OCI-LY7 (cell line): ENCODE measurements around the gene CATSPER4. TPM values are rescaled to one million over a fixed set of nuclear protein-coding genes. Genes with fewer than 3 reads are reported as not detected.

Experiments
- BruUV-seq: library from RNA; stranded (reverse); fragments of 400-500 nt; replicated peaks from 2 replicates; lab custom pipeline; 2021; lab: Mats Ljungman, UMichigan
- CTCF ChIA-PET: fragments of 300-600 bp; sonication (Branson Sonifier 250); formaldehyde crosslinking; loops from one replicate; lab custom pipeline; 2022; ENCODE audit warnings: antibody characterized with exemption; ENCODE audit not compliant: unreplicated experiment; lab: Charles Lee
- POLR2A ChIA-PET: fragments of 300-600 bp; sonication (Branson Sonifier 250); formaldehyde crosslinking; loops from one replicate; lab custom pipeline; 2022; ENCODE audit warnings: antibody characterized with exemption; lab: Charles Lee
- DNase-seq: peaks from one replicate; pipeline ENCODE4 v3.0.0-alpha.2; 2015; ENCODE audit warnings: low spot score
- H2AFZ ChIP-seq: fragments of 200-600 bp; sonication (generic), shearing (Covaris generic); 2 replicates; pipeline ENCODE4 v1.6.1; 2014; ENCODE audit warnings: mild to moderate bottlenecking, antibody characterized with exemption, low read length, moderate library complexity
- H3K27ac ChIP-seq: fragments of 200-600 bp; sonication (generic); 2 replicates; pipeline ENCODE4 v1.5.1; 2014; ENCODE audit warnings: mixed run types, low read depth, mild to moderate bottlenecking, moderate library complexity, low read length, inconsistent platforms; ENCODE audit not compliant: poor library complexity, severe bottlenecking
- H3K36me3 ChIP-seq: fragments of 200-600 bp; sonication (generic); 2 replicates; pipeline ENCODE4 v1.6.1; 2014; ENCODE audit warnings: mild to moderate bottlenecking, antibody characterized with exemption, low read length, moderate library complexity, mixed read lengths; ENCODE audit not compliant: insufficient read depth
- H3K4me1 ChIP-seq: fragments of 200-600 bp; sonication (generic); 2 replicates; pipeline ENCODE4 v1.5.1; 2014; ENCODE audit warnings: mild to moderate bottlenecking, low read length; ENCODE audit not compliant: insufficient read depth, poor library complexity, severe bottlenecking
- H3K4me2 ChIP-seq: fragments of 200-600 bp; sonication (generic); 2 replicates; pipeline ENCODE4 v1.6.1; 2014; ENCODE audit warnings: mild to moderate bottlenecking, low read length
- H3K4me3 ChIP-seq: fragments of 200-600 bp; sonication (generic); 2 replicates; pipeline ENCODE4 v1.5.1; 2014; ENCODE audit warnings: mild to moderate bottlenecking, low read depth, low read length; ENCODE audit not compliant: poor library complexity, severe bottlenecking
- H3K79me2 ChIP-seq: fragments of 200-600 bp; sonication (generic); 2 replicates; pipeline ENCODE4 v1.6.1; 2016; ENCODE audit warnings: low read depth, mild to moderate bottlenecking, low read length, moderate library complexity, mixed read lengths; ENCODE audit not compliant: insufficient read depth
- H3K9me2 ChIP-seq: fragments of 200-600 bp; sonication (generic); 2 replicates; pipeline ENCODE4 v1.6.1; 2016; ENCODE audit warnings: mild to moderate bottlenecking, low read length, mixed read lengths; ENCODE audit not compliant: insufficient read depth
- H3K9me3 ChIP-seq: fragments of 200-600 bp; sonication (generic); 2 replicates; pipeline ENCODE4 v1.6.1; 2014; ENCODE audit warnings: mild to moderate bottlenecking, mixed run types, low read length, mixed read lengths
- H4K20me1 ChIP-seq: fragments of 200-600 bp; sonication (generic); 2 replicates; pipeline ENCODE4 v1.6.1; 2014; ENCODE audit warnings: mild to moderate bottlenecking, antibody characterized with exemption, low read length, moderate library complexity, mixed read lengths; ENCODE audit not compliant: insufficient read depth
- EZH2phosphoT487 ChIP-seq: fragments of 200-600 bp; sonication (generic); IDR thresholded peaks from 2 replicates; pipeline ENCODE4 v1.6.1; 2018; ENCODE audit warnings: low read depth, borderline replicate concordance, mild to moderate bottlenecking, mixed run types, antibody characterized with exemption, low read length, moderate library complexity, mixed read lengths
- intact Hi-C: fragments of 100-400 bp; cut with micrococcal nuclease; formaldehyde crosslinking; loops from one replicate; pipeline ENCODE4 v1.10.0; 2022; ENCODE audit not compliant: unreplicated experiment
- total RNA-seq, 2 experiments: library from RNA; depleted of rRNA in 1 of 2; stranded (reverse); fragments of >200 nt in 1 of 2; shearing (Covaris generic) in 1 of 2; gene quantifications; 2 replicates each; pipeline ENCODE4 v1.2.3, GENCODE V29; 2014 to 2022
- TF ChIP-seq, protein P1 (sequence below): fragments of 200-600 bp; sonication (generic); conservative IDR thresholded peaks from 2 replicates; pipeline ENCODE4 v1.5.1; 2014; ENCODE audit warnings: mild to moderate bottlenecking, antibody characterized with exemption, low read length, moderate library complexity, mixed read lengths

Gene CATSPER4
- total RNA-seq, 2 experiments from 2014 or later = not detected

DNA sequence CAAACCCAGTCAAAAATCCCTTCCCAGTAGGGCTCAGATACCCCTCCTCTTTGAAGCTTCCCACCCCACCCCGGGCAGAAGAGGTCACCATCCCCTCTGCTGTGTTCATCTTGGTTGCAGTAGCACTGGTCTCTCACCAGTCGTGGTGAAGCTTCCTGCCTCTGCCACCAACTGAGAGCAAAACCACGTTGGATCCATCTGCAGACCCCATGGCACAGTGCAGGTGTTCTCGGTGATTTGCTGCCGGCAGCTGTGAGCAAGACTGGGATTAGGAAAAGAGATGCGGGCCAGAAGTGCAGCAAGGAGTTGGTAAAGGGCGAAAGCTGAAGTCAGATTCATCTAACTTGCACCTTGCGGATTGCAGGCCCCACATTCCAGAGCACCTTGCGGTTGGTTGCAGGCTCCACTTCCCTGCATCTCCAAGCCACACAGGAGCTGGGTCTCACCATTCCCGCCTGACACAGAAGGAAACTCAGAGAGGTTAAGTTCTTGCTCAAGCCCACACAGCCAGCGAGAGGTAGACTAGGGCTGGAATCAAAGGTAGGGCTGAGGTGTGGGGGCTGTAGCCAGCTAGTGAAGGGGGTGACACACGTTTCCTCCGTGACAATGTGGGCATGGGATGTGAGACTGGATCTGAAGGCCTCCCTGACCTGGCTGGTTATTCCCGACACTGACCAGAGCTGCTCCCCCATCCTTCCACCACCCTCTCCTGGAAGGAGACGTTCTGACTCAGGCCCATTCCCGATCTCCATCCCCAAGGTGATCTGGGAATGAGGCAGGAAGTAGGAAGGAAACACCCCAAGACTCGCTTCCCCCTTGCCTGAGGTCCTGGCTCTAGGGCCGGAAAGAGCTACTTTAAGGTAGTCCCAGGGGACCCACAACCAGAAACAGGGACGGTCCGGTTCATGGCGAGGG is 34.8 kb upstream of the CATSPER4 start:
- CTCF ChIA-PET = no interaction called here
- no TSS peak for BruUV-seq
- intact Hi-C loops = no loop called here

GRCh38 chr1:26156285-26157038 is 33.9 kb upstream of the CATSPER4 start:
- BruUV-seq = no TSS peak
- DNase-seq = no peak
- H3K4me2 ChIP-seq = peak overlapping the region; percentile 16
- no peaks in the 10 kb centered on the region for H4K20me1 ChIP-seq
- TF ChIP-seq, protein P1, sequence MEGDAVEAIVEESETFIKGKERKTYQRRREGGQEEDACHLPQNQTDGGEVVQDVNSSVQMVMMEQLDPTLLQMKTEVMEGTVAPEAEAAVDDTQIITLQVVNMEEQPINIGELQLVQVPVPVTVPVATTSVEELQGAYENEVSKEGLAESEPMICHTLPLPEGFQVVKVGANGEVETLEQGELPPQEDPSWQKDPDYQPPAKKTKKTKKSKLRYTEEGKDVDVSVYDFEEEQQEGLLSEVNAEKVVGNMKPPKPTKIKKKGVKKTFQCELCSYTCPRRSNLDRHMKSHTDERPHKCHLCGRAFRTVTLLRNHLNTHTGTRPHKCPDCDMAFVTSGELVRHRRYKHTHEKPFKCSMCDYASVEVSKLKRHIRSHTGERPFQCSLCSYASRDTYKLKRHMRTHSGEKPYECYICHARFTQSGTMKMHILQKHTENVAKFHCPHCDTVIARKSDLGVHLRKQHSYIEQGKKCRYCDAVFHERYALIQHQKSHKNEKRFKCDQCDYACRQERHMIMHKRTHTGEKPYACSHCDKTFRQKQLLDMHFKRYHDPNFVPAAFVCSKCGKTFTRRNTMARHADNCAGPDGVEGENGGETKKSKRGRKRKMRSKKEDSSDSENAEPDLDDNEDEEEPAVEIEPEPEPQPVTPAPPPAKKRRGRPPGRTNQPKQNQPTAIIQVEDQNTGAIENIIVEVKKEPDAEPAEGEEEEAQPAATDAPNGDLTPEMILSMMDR = no peak
- TF ChIP-seq EZH2phosphoT487 = no peak
- H2AFZ ChIP-seq = no peak overlapping the region
- CTCF ChIA-PET = no interaction called here
- H3K27ac ChIP-seq = no peak overlapping the region
- H3K4me3 ChIP-seq = no peak overlapping the region
- POLR2A ChIA-PET = no interaction called here
- H3K9me2 ChIP-seq = no peaks in the 10 kb centered on the region
- intact Hi-C loops = no loop called here
- H3K79me2 ChIP-seq = no peaks in the 10 kb centered on the region
- no peaks in the 10 kb centered on the region for H3K9me3 ChIP-seq
- no peaks in the 10 kb centered on the region for H3K36me3 ChIP-seq
- peaks cover 11% of the 10 kb centered on the region for H3K4me1 ChIP-seq

More for the DNA sequence above, 34.8 kb upstream of the CATSPER4 start:
- Histone ChIP-seq H3K9me2 (no peaks in the 10 kb centered on the region), H3K27ac (no peak overlapping the region), H4K20me1 (no peaks in the 10 kb centered on the region), H3K4me3 (no peak overlapping the region), H3K9me3 (no peaks in the 10 kb centered on the region), H2AFZ (no peak overlapping the region), H3K79me2 (no peaks in the 10 kb centered on the region), H3K36me3 (no peaks in the 10 kb centered on the region), H3K4me1 (peaks cover 11% of the 10 kb centered on the region), H3K4me2 (no peak overlapping the region; the same call in 1 of the 2 replicates)
- no peak for DNase-seq
- POLR2A ChIA-PET = no interaction called here
- no peak for TF ChIP-seq EZH2phosphoT487
- TF ChIP-seq, protein P1 = no peak
